GM18508 (cell line): ENCODE results near the gene TSEN54.

Source experiments
- ATAC-seq: cut with Tn5 transposase; IDR thresholded peaks from one replicate; pipeline ENCODE4 v1.9.1; 2021; ENCODE audit warnings: moderate number of reproducible peaks; ENCODE audit not compliant: insufficient read depth, unreplicated experiment

Gene TSEN54

DNA sequence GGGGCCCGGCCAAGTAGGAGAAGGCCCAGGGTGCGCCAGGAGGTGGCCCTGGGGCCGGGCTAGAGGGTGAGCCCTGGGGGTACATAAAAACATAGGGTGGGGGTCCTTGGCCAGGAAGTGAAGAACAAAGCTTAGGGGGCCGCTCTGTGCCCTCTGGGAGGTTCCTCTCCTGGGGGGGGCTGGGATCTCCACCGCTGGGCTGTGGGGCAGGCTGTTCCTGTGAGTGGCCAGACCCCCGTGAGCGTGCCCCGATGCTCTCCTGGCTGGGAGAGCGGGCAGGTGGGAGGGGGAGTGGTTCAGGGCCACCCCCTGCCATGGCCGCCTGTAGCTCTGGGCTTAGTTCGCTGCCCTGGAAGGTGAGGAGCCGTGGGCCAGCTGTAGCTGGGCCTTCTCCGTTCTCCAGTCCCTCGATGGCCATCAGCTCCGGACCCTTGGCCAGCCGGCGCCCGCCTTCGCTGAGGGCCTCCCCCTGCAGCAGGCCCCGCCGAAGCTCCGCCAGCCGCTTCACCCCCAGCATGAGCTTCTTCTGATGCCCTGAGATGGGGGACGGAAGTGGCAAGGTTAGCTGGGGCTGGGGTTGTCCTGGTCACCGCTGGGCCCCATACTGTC lies 13.5 kb upstream of the TSEN54 start:
- ATAC-seq = no peak

DNA sequence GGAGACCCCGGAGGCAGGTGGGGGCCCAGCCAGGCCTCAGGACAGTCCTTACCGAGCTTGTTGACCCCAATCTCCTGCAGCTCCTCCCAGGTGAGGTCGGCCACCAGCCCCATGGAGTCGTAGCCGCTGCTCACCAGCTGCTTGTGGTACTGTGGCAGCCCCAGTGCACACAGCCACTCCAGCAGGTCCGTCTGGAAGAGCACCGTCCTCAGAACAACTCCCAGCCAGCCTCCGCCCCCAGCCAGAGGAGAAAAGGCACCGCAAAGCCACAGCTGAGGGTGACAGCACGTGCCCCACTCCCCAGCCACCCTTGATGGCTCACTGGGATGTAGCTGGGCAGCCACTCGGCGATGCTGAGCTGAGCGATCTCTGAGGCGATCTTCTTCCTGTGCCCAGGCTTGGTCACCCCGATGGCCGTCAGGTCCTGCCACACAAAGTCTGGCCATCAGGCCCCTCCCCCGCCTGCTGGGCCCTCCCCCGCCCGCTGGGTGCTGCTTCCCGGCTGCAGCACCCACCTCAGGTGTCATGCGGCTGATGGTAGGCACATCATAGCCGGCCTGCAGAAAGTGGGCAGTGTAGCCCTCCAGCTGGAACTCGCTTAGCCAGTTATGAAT lies 12.9 kb upstream of the TSEN54 start:
- ATAC-seq = no peak

DNA sequence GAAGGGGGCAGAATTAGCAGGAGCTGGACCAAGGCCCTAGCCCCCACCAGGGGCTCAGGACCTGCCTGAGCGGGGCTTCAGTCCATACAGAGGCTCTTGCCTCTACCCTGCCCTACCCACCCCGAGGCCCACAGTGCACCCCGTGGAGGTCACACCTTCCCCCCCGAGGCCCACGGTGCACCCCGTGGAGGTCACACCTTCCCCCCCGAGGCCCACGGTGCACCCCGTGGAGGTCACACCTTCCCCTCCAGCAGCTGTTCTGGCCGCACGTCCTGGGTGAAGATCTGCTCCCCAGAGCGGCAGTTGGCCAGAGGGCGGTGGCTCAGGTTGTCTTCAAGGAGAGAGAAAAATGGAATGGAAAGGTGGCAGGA lies 12.4 kb upstream of the TSEN54 start:
- no peak for ATAC-seq

DNA sequence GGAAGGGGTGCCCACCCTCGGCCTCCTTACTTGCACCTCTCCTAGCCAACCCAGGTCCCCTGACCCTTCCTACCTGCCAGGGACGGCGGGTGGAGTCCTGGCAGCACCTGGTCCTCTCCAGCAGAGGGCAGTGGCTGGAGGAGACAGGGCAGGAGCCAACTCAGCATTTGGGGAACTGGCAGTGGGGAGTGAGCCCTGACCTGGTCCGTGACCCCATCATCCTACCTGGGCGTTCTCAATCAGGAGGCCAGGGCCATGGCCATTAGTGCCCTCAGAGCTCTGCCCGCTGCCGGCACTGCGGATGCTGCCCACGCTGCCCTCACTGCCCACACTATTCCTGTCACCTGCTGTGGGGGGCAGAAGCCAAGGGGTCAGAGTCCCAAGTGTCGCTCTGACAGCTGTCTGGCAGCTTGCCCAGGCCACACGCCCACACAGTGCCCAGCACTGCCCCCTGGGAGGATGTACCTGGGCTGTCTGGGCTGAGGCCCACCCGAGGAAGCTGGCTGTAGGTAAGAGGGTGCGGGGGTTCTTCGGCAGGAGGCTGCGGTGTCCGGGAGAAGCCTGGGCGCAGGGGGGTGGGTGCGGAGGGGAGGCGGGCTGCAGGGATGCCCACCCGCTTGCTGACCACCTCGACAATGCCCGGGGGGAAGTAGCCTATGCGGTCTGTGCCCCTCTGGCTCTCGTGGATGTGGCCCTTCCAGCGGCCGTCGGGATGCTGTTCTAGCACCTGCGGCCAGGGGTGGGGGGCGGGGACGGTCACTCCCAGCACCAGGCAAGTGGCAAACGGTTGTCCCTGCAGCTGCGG lies 11.8 kb upstream of the TSEN54 start:
- ATAC-seq = no peak

DNA sequence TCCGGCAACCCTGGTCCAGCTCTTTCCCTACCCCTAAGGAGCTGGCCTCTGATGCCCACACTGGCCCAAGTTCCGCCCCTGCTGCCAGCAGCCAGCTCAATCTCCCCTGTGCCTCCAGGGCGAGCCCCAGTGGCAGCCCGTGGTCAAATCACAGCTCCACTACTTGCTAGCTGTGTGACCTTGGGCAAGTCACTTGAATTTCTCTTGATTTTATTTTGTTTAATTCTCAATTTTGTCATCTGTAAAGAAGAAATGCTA lies 11.2 kb upstream of the TSEN54 start:
- no peak for ATAC-seq

DNA sequence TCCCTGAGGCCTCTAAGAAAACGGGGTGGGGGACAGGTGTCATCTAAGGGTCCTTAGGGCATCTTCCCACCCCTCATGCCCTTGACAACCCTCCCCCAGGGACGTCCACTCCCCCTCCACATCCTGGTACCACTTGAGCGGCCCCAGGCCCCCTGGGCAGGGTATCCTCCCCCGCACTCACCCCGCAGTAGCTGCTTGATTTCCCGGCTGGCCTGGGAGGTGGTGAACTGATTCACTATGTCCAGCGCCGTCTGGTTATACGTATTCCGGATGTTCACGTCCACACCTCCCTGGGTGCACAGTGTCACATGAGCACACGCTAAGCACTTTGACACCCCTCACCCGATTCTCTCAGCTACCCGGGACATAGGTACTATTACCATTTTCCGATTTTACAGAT lies 10.7 kb upstream of the TSEN54 start:
- no peak for ATAC-seq

DNA sequence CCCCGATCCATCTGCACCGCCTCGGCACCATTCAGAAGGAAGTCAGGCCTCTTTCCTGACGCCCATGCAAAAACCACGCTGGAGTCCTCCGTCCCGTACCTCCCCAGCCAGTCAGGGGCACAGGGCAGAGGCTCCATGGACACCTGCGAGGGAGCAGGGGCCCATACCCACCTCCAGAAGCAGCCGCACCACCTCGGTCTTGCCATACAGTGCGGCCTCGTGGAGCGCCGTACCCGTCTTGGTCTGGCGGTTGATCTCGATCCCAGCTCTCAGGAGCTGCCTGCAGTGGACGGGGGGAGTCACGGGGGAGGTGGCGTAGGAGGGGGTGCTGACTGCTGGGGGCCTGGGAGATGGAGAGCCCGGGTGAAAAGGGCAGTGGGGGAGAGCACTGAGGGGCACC lies 10.2 kb upstream of the TSEN54 start:
- no peak for ATAC-seq

DNA sequence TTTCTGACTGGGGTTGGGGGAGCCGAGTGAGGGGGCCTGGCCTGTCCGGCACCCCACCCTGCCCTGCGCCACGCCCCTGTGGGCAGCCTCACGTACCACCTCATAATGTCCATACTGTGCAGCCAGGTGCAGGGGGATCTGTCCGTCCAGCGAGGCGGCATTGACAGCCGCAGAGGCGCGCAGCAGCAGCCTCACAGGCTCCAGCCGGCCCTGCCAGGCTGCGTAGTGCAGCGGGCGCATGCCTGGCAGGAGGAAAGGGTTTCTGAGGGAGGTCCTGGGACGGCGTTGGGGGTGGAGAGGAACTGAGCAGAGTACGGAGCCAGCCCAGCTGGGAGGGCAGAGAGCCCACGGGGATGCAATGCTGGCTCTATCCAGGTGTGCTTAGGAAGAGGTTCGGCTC lies 9.4 kb upstream of the TSEN54 start:
- ATAC-seq = no peak

DNA sequence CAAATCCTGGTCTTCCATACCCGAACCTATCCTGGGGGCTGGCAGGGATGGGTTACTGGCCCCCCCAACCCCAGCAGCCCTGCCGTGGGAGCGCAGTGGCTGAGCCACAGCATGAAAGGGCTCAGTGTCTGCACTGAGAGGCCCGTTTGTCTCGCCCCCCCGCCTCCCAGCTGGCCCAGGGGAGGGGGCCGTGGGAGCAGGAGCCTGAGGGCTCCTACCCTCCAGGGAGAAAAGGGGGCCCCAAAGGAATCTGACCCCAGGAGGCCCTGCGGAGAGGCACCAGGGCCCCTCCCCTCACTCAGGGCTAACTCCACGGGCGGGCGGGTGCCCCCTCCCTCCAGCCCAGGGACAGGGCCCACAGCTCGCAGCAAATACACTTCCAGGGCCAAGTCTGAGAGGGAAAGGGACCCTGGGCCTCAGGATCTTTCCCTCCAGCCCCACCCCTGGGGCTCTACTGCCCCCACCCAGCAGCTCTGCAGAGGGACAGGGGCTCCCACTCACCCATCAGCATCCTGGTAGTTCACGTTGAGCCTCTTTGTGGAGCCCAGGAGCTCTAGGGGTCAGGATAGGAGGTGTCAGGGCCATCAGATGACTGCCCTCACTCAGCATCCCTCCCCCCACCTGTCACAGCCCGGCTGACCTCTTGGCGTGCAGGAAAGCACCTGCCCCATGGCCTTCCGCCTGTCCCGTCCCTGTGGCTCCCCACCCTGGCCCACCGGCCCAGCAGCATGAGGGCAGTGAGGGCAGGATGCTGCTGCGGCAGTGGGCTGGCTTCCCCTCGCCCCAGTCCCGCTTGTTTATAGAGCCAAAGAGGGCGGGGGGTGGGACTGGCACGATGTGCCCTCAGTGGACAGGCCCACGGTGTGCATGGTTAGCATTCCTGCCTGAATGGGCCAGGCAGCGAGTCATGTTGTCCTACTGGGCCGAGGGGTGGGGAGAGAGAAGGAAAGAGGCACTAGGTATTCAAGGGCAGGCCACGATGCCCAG lies 8.3 kb upstream of the TSEN54 start:
- no peak for ATAC-seq

DNA sequence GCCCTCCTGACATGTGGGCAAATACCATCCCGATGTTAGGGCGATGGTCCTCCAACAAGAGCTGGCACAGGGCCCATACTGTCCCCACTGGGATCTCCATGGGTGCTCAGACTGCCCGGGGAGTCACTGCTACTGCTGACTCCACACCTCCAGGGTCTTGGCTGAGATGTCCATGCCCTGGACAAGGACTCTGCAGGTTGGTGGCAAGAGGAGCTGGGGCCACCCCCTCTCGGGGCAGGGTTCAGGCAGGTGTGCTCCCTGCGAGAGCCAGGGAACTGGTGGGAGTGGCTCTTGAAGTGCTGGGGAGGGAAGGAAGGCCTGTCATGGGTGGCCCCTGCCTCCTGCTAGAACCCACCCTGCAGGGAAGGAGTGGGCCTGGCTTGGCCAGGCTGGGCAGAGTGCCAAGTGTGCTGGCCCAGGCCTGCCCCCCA lies 7.4 kb upstream of the TSEN54 start:
- no peak for ATAC-seq

DNA sequence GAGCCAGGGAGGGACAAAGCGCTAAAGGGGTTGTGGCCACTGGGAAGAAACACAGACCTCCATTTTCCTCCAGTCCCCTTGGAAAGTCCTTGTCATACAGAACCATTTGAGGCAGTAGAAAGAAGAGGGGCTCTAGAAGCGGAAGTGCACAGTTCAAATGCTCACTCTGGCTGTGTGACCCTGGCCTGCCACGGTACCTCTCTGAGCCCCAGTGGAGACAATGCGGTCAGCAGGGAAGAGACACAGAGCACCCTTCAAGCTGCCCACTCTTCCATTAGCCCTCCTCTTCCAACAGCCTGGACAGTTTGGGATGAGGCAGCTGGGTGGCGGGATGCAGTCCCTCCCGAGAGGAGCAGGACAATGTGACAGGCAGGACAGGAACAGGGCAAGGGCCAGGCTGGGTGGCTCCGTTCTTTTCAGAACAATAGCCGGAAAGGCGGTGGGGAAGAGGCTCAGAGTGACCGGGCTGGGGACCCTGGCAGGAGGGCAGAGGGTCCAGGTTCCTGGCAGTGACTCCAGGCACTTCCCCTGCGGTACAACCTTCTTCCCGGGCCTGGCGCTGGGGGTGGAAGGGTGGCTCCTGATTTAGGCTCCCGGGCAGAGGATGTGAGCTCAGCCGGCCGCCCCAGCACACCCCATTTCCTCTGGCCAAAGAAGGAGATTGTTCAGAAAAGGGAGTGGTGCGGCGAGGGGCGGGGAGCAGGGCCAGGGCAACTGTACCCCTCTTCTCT lies 6.6 kb upstream of the TSEN54 start:
- no peak for ATAC-seq

DNA sequence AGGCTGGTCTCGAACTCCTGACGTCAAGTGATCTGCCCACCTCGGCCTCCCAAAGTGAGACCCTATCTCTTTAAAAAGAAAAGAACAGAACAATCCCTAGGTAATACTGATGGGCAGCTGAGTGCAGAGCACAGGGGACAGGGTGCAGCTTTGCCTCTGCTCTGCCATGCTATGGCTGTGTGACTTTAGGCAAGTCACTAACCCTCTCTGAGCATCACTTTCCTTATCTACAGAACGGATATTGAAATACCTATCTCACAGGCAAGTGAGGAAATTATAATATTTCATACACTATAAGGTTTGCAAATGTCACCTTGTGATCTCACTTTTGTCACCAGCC lies 5.1 kb upstream of the TSEN54 start:
- no peak for ATAC-seq

DNA sequence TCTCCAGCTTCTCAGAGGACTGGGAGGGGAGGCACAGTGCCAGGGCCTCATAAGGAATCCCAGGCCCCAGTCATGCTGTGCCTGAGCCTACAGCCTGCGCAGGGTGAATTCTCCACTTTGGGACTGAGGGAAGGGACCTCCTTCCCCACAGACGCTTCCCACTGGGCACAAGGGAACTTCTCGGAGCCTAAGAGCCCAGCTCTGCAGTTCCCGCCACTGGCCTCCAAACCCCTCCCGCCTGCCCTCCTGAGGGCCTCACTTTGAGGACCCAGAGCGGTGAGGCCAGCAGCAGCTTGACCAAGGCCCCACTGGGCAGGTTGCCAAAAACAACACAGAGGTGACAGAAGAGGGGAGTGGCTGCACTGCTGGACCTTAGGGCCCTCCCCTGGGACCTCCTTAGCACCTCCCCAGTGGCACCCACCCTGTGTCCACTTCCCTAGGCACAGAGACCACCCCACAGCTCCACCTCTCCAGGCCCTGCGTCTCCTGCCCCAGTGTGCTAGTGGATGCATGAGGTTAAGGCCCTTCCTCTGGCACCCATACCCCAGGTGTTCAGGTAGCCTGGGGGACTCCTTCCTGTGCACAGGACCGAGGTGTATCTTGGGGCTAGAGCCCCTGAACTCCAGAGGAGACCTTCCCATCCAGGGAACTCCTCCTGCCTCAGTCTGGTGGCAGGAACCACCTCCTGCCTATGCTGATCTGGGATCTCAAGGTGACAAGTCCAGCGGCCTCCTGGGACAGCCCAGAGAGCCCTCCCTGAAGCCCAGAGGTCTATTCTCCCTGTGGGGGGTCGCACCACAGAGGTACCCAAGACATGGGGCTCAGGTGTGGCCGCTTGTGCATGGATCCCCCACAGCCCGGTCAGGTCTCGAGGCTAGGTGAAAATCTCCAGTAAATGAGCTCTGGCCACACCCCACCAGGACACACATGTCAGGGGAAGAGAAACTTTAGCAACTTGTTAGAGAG lies 4.4 kb upstream of the TSEN54 start:
- ATAC-seq = no peak

DNA sequence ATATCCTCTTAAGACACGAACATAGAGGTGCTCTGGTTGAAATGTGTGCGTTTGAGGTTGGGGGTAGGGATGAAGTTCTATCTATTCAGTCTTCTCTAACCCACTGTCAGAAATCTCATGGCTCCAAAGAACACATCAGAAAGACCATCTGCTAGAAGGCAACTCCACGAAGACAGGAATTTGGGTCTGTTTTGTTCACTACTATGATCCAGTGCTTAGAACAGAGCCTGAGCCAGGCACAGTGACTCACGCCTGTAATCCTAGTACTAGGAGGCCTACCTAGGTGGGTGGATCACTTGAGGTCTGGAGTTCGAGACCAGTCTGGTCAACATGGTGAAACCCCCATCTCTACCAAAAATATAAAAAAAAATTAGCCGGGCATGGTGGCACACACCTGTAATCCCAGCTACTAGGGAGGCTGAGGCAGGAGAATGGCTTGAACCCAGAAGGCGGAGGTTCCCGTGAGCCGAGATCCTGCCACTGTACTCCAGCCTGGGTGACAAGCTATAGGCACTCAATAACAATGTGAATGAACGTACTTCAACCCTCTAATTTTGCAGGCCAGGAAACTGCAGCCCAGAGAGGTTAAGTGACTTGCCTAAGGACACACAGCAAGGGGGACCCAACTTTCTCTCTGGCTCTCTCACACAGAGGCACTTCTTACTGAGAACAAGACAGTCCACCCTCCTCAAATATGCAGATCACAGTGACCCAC lies 3.2 kb upstream of the TSEN54 start:
- ATAC-seq = no peak

DNA sequence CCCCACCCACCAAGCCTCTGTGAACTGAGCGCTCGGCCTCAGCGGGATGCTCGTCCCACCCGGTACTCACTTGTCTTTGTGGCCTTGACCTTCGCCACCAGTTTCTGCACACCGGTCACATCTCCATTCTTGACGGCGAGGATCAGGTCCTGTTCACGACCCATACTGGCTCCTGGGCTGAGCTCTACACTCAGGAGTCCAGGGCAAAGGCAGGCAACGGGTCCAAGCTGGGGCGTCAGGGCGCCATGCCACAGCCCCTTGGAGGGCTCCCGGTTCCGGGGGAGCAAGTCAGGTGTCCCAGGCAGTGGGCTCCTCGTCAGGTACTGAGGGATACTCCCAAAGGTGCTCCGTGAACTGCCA lies 2.7 kb upstream of the TSEN54 start:
- ATAC-seq = no peak

DNA sequence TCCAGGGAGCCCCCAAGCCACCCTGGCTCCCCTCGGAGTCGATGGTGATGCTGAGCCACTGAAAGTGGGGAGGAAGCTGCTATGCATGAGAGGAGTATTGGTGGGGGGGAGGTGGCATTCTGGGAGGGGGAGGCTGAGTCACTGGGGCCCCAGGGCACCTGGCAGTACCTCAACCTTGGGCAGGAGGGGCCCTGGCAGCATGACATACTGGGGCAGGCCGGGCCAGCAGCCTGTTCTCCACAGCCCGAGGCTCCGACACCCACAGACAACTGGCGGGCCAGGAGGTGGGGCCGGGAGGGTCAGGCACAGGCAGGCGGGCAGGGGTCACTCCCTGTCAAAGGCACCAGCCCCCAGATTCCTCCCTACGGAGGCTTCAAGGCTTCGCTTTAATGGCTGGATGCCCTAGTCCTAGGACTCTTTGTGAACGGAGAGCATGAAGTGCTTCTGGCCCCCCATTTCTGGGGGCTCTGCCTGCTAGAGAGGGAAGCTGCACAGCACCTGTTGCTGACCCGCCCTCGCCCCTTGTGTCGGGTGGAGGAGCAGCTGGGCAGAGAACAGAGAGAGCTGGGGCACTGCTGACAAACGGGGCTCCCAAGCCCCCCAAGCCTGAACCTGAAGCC lies 1.9 kb upstream of the TSEN54 start:
- ATAC-seq = no peak

DNA sequence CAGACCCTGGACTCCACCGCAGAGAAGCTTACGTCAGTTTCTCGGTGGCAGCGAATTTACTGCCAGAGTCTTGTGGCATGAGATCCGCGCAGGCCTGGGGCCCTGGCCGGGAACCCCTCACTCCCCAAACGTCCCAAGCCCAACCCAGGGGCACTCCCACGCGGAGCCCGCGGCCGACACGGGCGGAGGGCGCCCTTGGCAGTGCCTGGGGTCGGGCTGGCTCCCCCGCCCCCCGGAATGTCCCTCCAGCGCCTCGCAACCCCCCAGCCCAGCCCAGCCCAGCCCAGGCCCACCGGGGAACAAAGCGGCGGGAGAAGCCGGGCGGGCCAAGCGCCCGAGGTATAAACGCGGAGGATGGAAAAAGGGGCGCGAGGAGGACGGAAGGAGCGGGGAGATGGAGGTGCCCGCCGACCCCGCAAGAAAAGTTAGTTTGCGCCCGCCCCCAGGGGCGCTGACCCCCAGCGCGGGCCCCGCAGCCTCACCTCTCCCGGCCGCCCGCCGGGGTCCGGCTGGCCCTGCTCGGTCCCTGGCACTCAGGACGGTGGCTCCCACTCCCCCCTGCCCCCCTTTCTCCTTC lies 1.3 kb upstream of the TSEN54 start:
- ATAC-seq = no peak
